HEK293 (cell line): ENCODE results near the gene USP35.

Experiments
- CTCF ChIA-PET: fragments of 350-600 bp; formaldehyde crosslinking; extraction: SDS; loops from one replicate; lab custom pipeline; 2021; ENCODE audit warnings: antibody characterized with exemption; lab: Yijun Ruan, JAX
- POLR2A ChIA-PET: fragments of 300-600 bp; formaldehyde crosslinking; extraction: SDS; loops from one replicate; lab custom pipeline; 2020; ENCODE audit warnings: antibody characterized with exemption, inconsistent platforms; lab: Yijun Ruan, JAX
- H3K27ac ChIP-seq: fragments of 200-500 bp; sonication (Bioruptor generic); 2 replicates; pipeline ENCODE4 v1.5.1; 2014; ENCODE audit warnings: low read depth, low read length, control low read depth, inconsistent platforms; ENCODE audit errors: extremely low read depth
- H3K36me3 ChIP-seq, 2 experiments: fragments of 200-500 bp in 1 of 2; sonication (Bioruptor generic) in 1 of 2; 1 replicate in 1 of 2; 2 replicates in 1 of 2; pipeline ENCODE4 v1.5.1; 2014 to 2017; ENCODE audit warnings: inconsistent platforms in 2 of 2, low read length in 2 of 2; ENCODE audit not compliant: control insufficient read depth in 2 of 2, insufficient read depth in 1 of 2
- H3K4me1 ChIP-seq: fragments of 200-500 bp; sonication (Bioruptor generic); 2 replicates; pipeline ENCODE4 v1.5.1; 2014; ENCODE audit warnings: mild to moderate bottlenecking, low read length, inconsistent platforms; ENCODE audit not compliant: control insufficient read depth, insufficient read depth
- H3K4me3 ChIP-seq: 2 replicates; pipeline ENCODE4 v1.5.1; 2011; ENCODE audit warnings: low read depth, mild to moderate bottlenecking, control low read depth, low read length, moderate library complexity
- H3K9me3 ChIP-seq: fragments of 200-500 bp; sonication (Bioruptor generic); 2 replicates; pipeline ENCODE4 v1.5.1; 2014; ENCODE audit warnings: low read depth, low read length, inconsistent platforms; ENCODE audit not compliant: control insufficient read depth, insufficient read depth
- ELK4 ChIP-seq: IDR thresholded peaks from 2 replicates; pipeline ENCODE4 v1.6.1; 2011; ENCODE audit warnings: mild to moderate bottlenecking, low read depth, low read length, borderline replicate concordance
- GLIS2 ChIP-seq: fragments of 450-650 bp; formaldehyde crosslinking; IDR thresholded peaks from 2 replicates; pipeline ENCODE4 v1.5.1; 2016; ENCODE audit warnings: missing biosample characterization, missing genetic modification characterization
- HOXA7 ChIP-seq: sonication (generic); formaldehyde crosslinking; IDR thresholded peaks from 2 replicates; pipeline ENCODE4 v1.8.1; 2022; ENCODE audit warnings: missing genetic modification reagents, borderline replicate concordance
- HOXD13 ChIP-seq: sonication (generic); formaldehyde crosslinking; IDR thresholded peaks from 2 replicates; pipeline ENCODE4 v1.8.0; 2022; ENCODE audit warnings: missing genetic modification reagents, borderline replicate concordance
- KLF1 ChIP-seq: fragments of 450-650 bp; formaldehyde crosslinking; IDR thresholded peaks from 2 replicates; pipeline ENCODE4 v1.5.1; 2016; ENCODE audit warnings: missing biosample characterization, missing genetic modification characterization
- KLF10 ChIP-seq: fragments of 450-650 bp; IDR thresholded peaks from 2 replicates; pipeline ENCODE4 v1.5.1; 2018; ENCODE audit warnings: missing biosample characterization, mild to moderate bottlenecking, missing genetic modification characterization
- KLF7 ChIP-seq: fragments of 450-650 bp; formaldehyde crosslinking; IDR thresholded peaks from 2 replicates; pipeline ENCODE4 v1.5.1; 2016; ENCODE audit warnings: missing biosample characterization, missing genetic modification characterization, borderline replicate concordance
- MEIS1 ChIP-seq: sonication (generic); formaldehyde crosslinking; IDR thresholded peaks from 2 replicates; pipeline ENCODE4 v1.8.1; 2022; ENCODE audit warnings: missing genetic modification reagents, mild to moderate bottlenecking, borderline replicate concordance
- MYNN ChIP-seq: fragments of 450-650 bp; formaldehyde crosslinking; IDR thresholded peaks from 2 replicates; pipeline ENCODE4 v1.5.1; 2016; ENCODE audit warnings: missing biosample characterization, missing genetic modification characterization, borderline replicate concordance
- PRDM1 ChIP-seq: fragments of 450-650 bp; formaldehyde crosslinking; IDR thresholded peaks from 2 replicates; pipeline ENCODE4; 2016; ENCODE audit warnings: missing biosample characterization, missing genetic modification characterization
- SCRT2 ChIP-seq: fragments of 450-650 bp; formaldehyde crosslinking; IDR thresholded peaks from 2 replicates; pipeline ENCODE4 v1.5.1; 2016; ENCODE audit warnings: missing biosample characterization, missing genetic modification characterization
- TCF7L2 ChIP-seq: IDR thresholded peaks from 2 replicates; pipeline ENCODE4 v1.6.1; 2011; ENCODE audit warnings: low read depth, mild to moderate bottlenecking, inconsistent platforms, low read length, moderate library complexity, borderline replicate concordance
- ZBTB20 ChIP-seq: fragments of 450-650 bp; formaldehyde crosslinking; IDR thresholded peaks from 2 replicates; pipeline ENCODE4 v1.5.1; 2016; ENCODE audit warnings: missing biosample characterization, missing genetic modification characterization
- ZNF24 ChIP-seq: fragments of 450-650 bp; formaldehyde crosslinking; IDR thresholded peaks from 2 replicates; pipeline ENCODE4 v1.5.1; 2016; ENCODE audit warnings: missing biosample characterization, missing genetic modification characterization
- ZNF280D ChIP-seq: fragments of 450-650 bp; formaldehyde crosslinking; IDR thresholded peaks from 2 replicates; pipeline ENCODE4 v1.5.1; 2016; ENCODE audit warnings: missing biosample characterization, missing genetic modification characterization
- ZNF449 ChIP-seq: fragments of 450-650 bp; formaldehyde crosslinking; IDR thresholded peaks from 2 replicates; pipeline ENCODE4 v1.5.1; 2017; ENCODE audit warnings: missing biosample characterization, mild to moderate bottlenecking, missing genetic modification characterization, moderate library complexity
- ZNF529 ChIP-seq: fragments of 450-650 bp; formaldehyde crosslinking; IDR thresholded peaks from 2 replicates; pipeline ENCODE4 v1.5.1; 2017; ENCODE audit warnings: missing genetic modification characterization, missing biosample characterization; ENCODE audit not compliant: insufficient replicate concordance
- ZNF558 ChIP-seq: fragments of 450-650 bp; formaldehyde crosslinking; IDR thresholded peaks from 2 replicates; pipeline ENCODE4 v1.5.1; 2016; ENCODE audit warnings: missing biosample characterization, missing genetic modification characterization
- ZNF560 ChIP-seq: fragments of 450-650 bp; formaldehyde crosslinking; IDR thresholded peaks from 2 replicates; pipeline ENCODE4 v1.5.1; 2017; ENCODE audit warnings: missing biosample characterization, missing genetic modification characterization, borderline replicate concordance
- ZNF623 ChIP-seq: fragments of 450-650 bp; formaldehyde crosslinking; IDR thresholded peaks from 2 replicates; pipeline ENCODE4 v1.5.1; 2016; ENCODE audit warnings: missing biosample characterization, missing genetic modification characterization
- ZNF654 ChIP-seq: fragments of 450-650 bp; formaldehyde crosslinking; IDR thresholded peaks from 2 replicates; pipeline ENCODE4 v1.5.1; 2016; ENCODE audit warnings: low read depth, missing biosample characterization, missing genetic modification characterization
- ZNF664 ChIP-seq: fragments of 450-650 bp; formaldehyde crosslinking; IDR thresholded peaks from 2 replicates; pipeline ENCODE4 v1.5.1; 2016; ENCODE audit warnings: missing biosample characterization, missing genetic modification characterization
- ZNF792 ChIP-seq: fragments of 450-650 bp; formaldehyde crosslinking; IDR thresholded peaks from 2 replicates; pipeline ENCODE4 v1.5.1; 2016; ENCODE audit warnings: missing biosample characterization, missing genetic modification characterization
- TF ChIP-seq, protein P1 (sequence below): fragments of 450-650 bp; formaldehyde crosslinking; IDR thresholded peaks from 2 replicates; pipeline ENCODE4 v1.5.1; 2016; ENCODE audit warnings: missing biosample characterization, missing genetic modification characterization
- TF ChIP-seq, protein P2 (sequence below): fragments of 450-650 bp; formaldehyde crosslinking; IDR thresholded peaks from 2 replicates; pipeline ENCODE4 v1.5.1; 2016; ENCODE audit warnings: missing biosample characterization, missing genetic modification characterization
- TF ChIP-seq, protein P3 (sequence below): fragments of 450-650 bp; formaldehyde crosslinking; IDR thresholded peaks from 2 replicates; pipeline ENCODE4 v1.5.1; 2016; ENCODE audit warnings: missing biosample characterization, missing genetic modification characterization

USP35 gene

DNA sequence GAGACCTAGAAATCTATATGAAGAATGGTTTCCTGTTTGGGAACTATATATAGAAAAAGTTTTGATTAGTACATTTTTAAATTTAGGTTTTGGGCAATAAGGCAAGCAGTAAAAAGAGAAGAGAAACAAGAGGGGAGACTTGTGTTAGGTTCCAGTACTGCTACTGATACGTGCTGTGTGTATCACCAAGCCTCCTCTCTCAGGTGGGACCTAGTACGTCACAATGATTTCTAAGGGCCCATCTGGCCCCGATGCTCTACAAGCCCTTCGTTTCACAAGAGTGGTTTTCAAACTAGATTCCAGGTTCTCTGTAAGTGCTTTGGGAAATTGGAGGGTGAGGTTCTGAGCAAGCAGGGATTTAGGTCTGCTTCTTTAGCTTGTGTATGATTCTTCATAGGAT is 39.2 kb downstream of the USP35 start (continued):
- TF ChIP-seq ZNF558 (tag by site-specific recombination) (no peak), PRDM1 (tag by site-specific recombination) (no peak), ZNF792 (tag by site-specific recombination) (no peak), ZNF449 (no peak), ZNF664 (tag by site-specific recombination) (no peak)

DNA sequence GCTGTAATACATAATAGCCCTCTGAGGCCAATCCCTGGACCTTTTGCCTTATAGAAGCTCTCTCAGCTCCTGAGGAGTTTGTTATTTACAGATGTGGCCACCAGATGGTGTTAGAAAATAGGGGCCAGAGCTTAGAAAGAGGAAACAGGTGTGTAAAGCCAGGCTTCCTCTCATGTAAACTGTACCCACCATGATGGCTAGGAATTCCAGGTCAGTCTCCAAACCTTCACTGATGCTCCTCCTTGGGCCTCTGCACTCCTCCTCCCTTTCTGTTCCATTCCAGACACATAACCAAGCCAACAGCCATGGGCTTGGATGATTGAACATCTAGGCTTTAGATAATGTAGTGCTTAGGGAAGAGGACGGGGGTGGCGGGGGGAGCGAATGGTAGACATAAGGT is 39.7 kb downstream of the USP35 start:
- no peak overlapping the region for H3K27ac ChIP-seq
- H3K36me3 ChIP-seq, result peaks cover 0 to 13% of the 10 kb centered on the region in 2 experiments; a peak in 1 of 3 replicates
- H3K4me3 ChIP-seq, result no peak overlapping the region
- CTCF ChIA-PET, result interaction anchor here (0.7 to 3.5 kb wide), 21 partner anchors 9 to 416 kb away, joined by 3 to 49 read pairs (median 5); partner anchors contain the start of gene NARS2
- no peaks in the 10 kb centered on the region for H3K4me1 ChIP-seq
- no peak for TF ChIP-seq KLF10 (tag by site-specific recombination)
- TF ChIP-seq HOXD13, result no peak
- no peak for TF ChIP-seq TCF7L2
- TF ChIP-seq ZNF24 (tag by site-specific recombination), result no peak
- peak; percentile 84 for TF ChIP-seq SCRT2 (tag by site-specific recombination)
- peak; percentile 52 for TF ChIP-seq ZNF654 (tag by site-specific recombination)
- TF ChIP-seq GLIS2, result no peak
- no peak for TF ChIP-seq ZNF623
- POLR2A ChIA-PET, result interaction anchor here (0.7 kb wide), 1 partner anchor 202 kb away, joined by 3 read pairs; no protein-coding TSS in a partner anchor
- H3K9me3 ChIP-seq, result no peaks in the 10 kb centered on the region

DNA sequence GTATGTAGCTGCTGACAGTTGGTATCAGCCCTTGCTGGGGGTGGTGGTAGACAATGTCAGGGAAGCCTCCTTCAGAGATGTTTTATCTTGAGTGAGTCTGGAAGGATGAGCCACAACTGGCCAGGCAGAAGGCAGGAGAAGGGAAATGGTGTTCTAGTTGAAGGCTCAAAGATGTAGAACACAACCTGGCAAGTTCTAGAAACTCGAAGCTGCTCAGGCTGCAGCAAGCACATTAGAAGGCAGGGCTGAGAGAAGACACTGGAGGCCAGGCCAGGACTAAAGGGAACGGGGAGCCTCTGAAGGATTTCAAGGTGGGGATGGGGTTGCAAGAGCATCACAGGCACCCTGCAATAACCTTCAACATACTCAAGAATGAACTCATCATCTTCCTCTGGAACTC is 40.4 kb downstream of the USP35 start:
- H3K4me3 ChIP-seq, result no peak overlapping the region
- no peak overlapping the region for H3K27ac ChIP-seq
- POLR2A ChIA-PET, result no interaction called here
- peaks cover 0 to 11% of the 10 kb centered on the region in 2 experiments; a peak in 1 of 3 replicates for H3K36me3 ChIP-seq
- H3K4me1 ChIP-seq, result no peaks in the 10 kb centered on the region
- H3K9me3 ChIP-seq, result no peaks in the 10 kb centered on the region
- CTCF ChIA-PET, result interaction anchor here (0.8 to 3.5 kb wide), 4 partner anchors 21 to 339 kb away, joined by 3 to 49 read pairs (median 6); no protein-coding TSS in a partner anchor
- no peak for TF ChIP-seq ELK4
- TF ChIP-seq HOXA7 (CRISPR knock-in tag), result no peak
- TF ChIP-seq KLF7 (tag by site-specific recombination), result no peak
- no peak for TF ChIP-seq MYNN (tag by site-specific recombination)
- TF ChIP-seq ZNF560 (tag by site-specific recombination), result no peak
- no peak for TF ChIP-seq KLF1 (tag by site-specific recombination)
- TF ChIP-seq, protein P1, sequence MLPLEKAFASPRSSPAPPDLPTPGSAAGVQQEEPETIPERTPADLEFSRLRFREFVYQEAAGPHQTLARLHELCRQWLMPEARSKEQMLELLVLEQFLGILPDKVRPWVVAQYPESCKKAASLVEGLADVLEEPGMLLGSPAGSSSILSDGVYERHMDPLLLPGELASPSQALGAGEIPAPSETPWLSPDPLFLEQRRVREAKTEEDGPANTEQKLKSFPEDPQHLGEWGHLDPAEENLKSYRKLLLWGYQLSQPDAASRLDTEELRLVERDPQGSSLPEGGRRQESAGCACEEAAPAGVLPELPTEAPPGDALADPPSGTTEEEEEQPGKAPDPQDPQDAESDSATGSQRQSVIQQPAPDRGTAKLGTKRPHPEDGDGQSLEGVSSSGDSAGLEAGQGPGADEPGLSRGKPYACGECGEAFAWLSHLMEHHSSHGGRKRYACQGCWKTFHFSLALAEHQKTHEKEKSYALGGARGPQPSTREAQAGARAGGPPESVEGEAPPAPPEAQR, result no peak
- TF ChIP-seq ZNF280D (tag by site-specific recombination), result no peak
- no peak for TF ChIP-seq MEIS1 (CRISPR knock-in tag)
- no peak for TF ChIP-seq ZBTB20 (tag by site-specific recombination)
- TF ChIP-seq, protein P2, sequence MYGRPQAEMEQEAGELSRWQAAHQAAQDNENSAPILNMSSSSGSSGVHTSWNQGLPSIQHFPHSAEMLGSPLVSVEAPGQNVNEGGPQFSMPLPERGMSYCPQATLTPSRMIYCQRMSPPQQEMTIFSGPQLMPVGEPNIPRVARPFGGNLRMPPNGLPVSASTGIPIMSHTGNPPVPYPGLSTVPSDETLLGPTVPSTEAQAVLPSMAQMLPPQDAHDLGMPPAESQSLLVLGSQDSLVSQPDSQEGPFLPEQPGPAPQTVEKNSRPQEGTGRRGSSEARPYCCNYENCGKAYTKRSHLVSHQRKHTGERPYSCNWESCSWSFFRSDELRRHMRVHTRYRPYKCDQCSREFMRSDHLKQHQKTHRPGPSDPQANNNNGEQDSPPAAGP (tag by site-specific recombination), result no peak
- no peak for TF ChIP-seq ZNF529 (tag by site-specific recombination)
- TF ChIP-seq, protein P3, sequence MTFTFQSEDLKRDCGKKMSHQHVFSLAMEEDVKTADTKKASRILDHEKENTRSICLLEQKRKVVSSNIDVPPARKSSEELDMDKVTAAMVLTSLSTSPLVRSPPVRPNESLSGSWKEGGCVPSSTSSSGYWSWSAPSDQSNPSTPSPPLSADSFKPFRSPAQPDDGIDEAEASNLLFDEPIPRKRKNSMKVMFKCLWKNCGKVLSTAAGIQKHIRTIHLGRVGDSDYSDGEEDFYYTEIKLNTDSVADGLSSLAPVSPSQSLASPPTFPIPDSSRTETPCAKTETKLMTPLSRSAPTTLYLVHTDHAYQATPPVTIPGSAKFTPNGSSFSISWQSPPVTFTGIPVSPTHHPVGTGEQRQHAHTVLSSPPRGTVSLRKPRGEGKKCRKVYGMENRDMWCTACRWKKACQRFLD (tag by site-specific recombination), result no peak
